ENCODE results near the gene DAND5.

The DAND5 gene

GRCh38 chr19:12997967-12998940 lies 28.9 kb downstream of the DAND5 start:
- in situ Hi-C loops (cut with MboI; ENCODE audit: low sequenced_read_pairs, unreplicated experiment) = no loop called here
- DNase-seq (ENCODE audit: low spot score) = no peak
- TF ChIP-seq CTCF (IDR thresholded peaks at IDR 0.05; ENCODE audit: borderline replicate concordance, control extremely low read depth, extremely low read depth, insufficient read depth, missing control alignments) = no peak

- in situ Hi-C loops (cut with MboI; ENCODE audit: low sequenced_read_pairs, unreplicated experiment) = no loop called here
- TF ChIP-seq CTCF (IDR thresholded peaks at IDR 0.05; ENCODE audit: borderline replicate concordance, control extremely low read depth, extremely low read depth, insufficient read depth, missing control alignments) = no peak
- no peak for DNase-seq (ENCODE audit: low spot score)
Measured at GRCh38 chr19:13001166-13001501, 31.8 kb downstream of the DAND5 start.

- in situ Hi-C loops (cut with MboI; ENCODE audit: low sequenced_read_pairs, unreplicated experiment) = no loop called here
- TF ChIP-seq CTCF (IDR thresholded peaks at IDR 0.05; ENCODE audit: borderline replicate concordance, control extremely low read depth, extremely low read depth, insufficient read depth, missing control alignments) = no peak
- DNase-seq (ENCODE audit: low spot score) = no peak
Measured at GRCh38 chr19:13001502-13002165, 32.3 kb downstream of the DAND5 start.

GRCh38 chr19:13002166-13002898 lies 33.0 kb downstream of the DAND5 start:
- DNase-seq (ENCODE audit: low spot score) = no peak
- in situ Hi-C loops (cut with MboI; ENCODE audit: low sequenced_read_pairs, unreplicated experiment) = no loop called here
- no peak for TF ChIP-seq CTCF (IDR thresholded peaks at IDR 0.05; ENCODE audit: borderline replicate concordance, control extremely low read depth, extremely low read depth, insufficient read depth, missing control alignments)

- in situ Hi-C loops (cut with MboI; ENCODE audit: low sequenced_read_pairs, unreplicated experiment) = no loop called here
- TF ChIP-seq CTCF (IDR thresholded peaks at IDR 0.05; ENCODE audit: borderline replicate concordance, control extremely low read depth, extremely low read depth, insufficient read depth, missing control alignments) = no peak
- DNase-seq (ENCODE audit: low spot score) = no peak
Measured at GRCh38 chr19:13003081-13003480, 33.7 kb downstream of the DAND5 start.

GRCh38 chr19:13004273-13004672 lies 34.9 kb downstream of the DAND5 start:
- TF ChIP-seq CTCF (IDR thresholded peaks at IDR 0.05; ENCODE audit: borderline replicate concordance, control extremely low read depth, extremely low read depth, insufficient read depth, missing control alignments) = no peak
- in situ Hi-C loops (cut with MboI; ENCODE audit: low sequenced_read_pairs, unreplicated experiment) = no loop called here
- DNase-seq (ENCODE audit: low spot score) = no peak

Measured in GM13976 (cell line).